K562 (cell line): ENCODE results near the gene DMXL1. TPM values are rescaled to one million over a fixed set of nuclear protein-coding genes. Genes with fewer than 3 reads are reported as not detected.
A peak's percentile ranks its signal among the peaks of the same experiment; 100 is the strongest.

Experiments
- ATAC-seq: fragments of 200-7000 bp; cut with Tn5 transposase; 3 replicates; pipeline ENCODE4 v1.9.1; 2020; ENCODE audit warnings: moderate library complexity
- BruUV-seq: library from RNA; stranded (reverse); fragments of 400-500 nt; replicated peaks from 2 replicates; lab custom pipeline; 2021; lab: Mats Ljungman, UMichigan
- CTCF ChIA-PET: fragments of 300-600 bp; formaldehyde crosslinking; extraction: SDS; loops from one replicate; lab custom pipeline; 2021; ENCODE audit warnings: low intra/inter-chr PET ratio; lab: Yijun Ruan, JAX
- POLR2A ChIA-PET: fragments of 300-600, 350-650 bp; sonication (Branson Sonifier 250); formaldehyde crosslinking; extraction: SDS; loops from one replicate; lab custom pipeline; 2021; ENCODE audit warnings: antibody characterized with exemption, inconsistent platforms; lab: Yijun Ruan, JAX
- DNase-seq, 4 experiments: peaks; one replicate each; pipeline versions ENCODE4 v3.0.0 to v3.0.0-alpha.2; 2011 to 2018; ENCODE audit warnings: low spot score in 3 of 4, mixed read lengths in 3 of 4; ENCODE audit errors: extremely low read depth in 1 of 4
- FAIRE-seq: peaks from 2 replicates; lab custom pipeline; 2011; peaks lifted over from hg19 to GRCh38; lab: Jason Lieb, UNC
- H2AFZ ChIP-seq: 2 replicates; pipeline ENCODE4 v1.6.0; 2011; ENCODE audit warnings: low read depth, low read length, control low read depth, inconsistent platforms
- H3K27ac ChIP-seq: fragments of 200-600 bp; 3 replicates; pipeline ENCODE4 v1.8.0; 2011; ENCODE audit warnings: low read depth, mild to moderate bottlenecking, control low read depth, inconsistent platforms, low read length, moderate library complexity, mixed read lengths; ENCODE audit errors: extremely low read depth
- H3K27me3 ChIP-seq, 2 experiments: fragments of 300-600 bp in 1 of 2; 2 replicates in 1 of 2; 3 replicates in 1 of 2; pipeline versions ENCODE4 v1.6.0 to v1.8.0; 2011; ENCODE audit warnings: inconsistent platforms in 2 of 2, low read length in 2 of 2, mild to moderate bottlenecking in 1 of 2, mixed read lengths in 1 of 2, moderate library complexity in 1 of 2; ENCODE audit not compliant: control insufficient read depth in 2 of 2, insufficient read depth in 2 of 2
- H3K36me3 ChIP-seq: fragments of 300-600 bp; 3 replicates; pipeline ENCODE4 v1.8.0; 2011; ENCODE audit warnings: mild to moderate bottlenecking, low read length, inconsistent platforms; ENCODE audit not compliant: control insufficient read depth, insufficient read depth
- H3K4me1 ChIP-seq, 2 experiments: fragments of 200-600 bp in 1 of 2; replicated peaks in 1 of 2; 2 replicates in 1 of 2; 3 replicates in 1 of 2; pipeline versions ENCODE4 v1.5.1 to v1.8.0; 2011; ENCODE audit warnings: inconsistent platforms in 2 of 2, low read length in 2 of 2, mild to moderate bottlenecking in 1 of 2, mixed read lengths in 1 of 2, moderate library complexity in 1 of 2; ENCODE audit not compliant: control insufficient read depth in 2 of 2, insufficient read depth in 2 of 2
- H3K4me2 ChIP-seq: 2 replicates; pipeline ENCODE4 v1.6.1; 2011; ENCODE audit warnings: low read length, control low read depth, inconsistent platforms, mixed read lengths; ENCODE audit not compliant: insufficient read depth
- H3K4me3 ChIP-seq: fragments of 200-600 bp; sonication (generic), shearing (Covaris generic); 2 replicates; pipeline ENCODE4 v1.5.1; 2016; ENCODE audit warnings: control low read depth, inconsistent platforms
- H3K79me2 ChIP-seq: fragments of 200-600 bp; 3 replicates; pipeline ENCODE4 v1.8.0; 2011; ENCODE audit warnings: low read length, inconsistent platforms; ENCODE audit not compliant: control insufficient read depth, insufficient read depth
- H3K9ac ChIP-seq, 2 experiments: 2 replicates each; pipeline versions ENCODE4 v1.6.0 to v1.6.1; 2011; ENCODE audit warnings: low read depth in 2 of 2, low read length in 2 of 2, control low read depth in 1 of 2, inconsistent platforms in 1 of 2, mild to moderate bottlenecking in 1 of 2, mixed read lengths in 1 of 2; ENCODE audit not compliant: insufficient read depth in 1 of 2
- H3K9me1 ChIP-seq: one replicate; pipeline ENCODE4 v1.6.0; 2011; ENCODE audit warnings: inconsistent platforms, mild to moderate bottlenecking, low read length, moderate library complexity; ENCODE audit not compliant: control insufficient read depth, insufficient read depth
- H3K9me3 ChIP-seq: replicated peaks from 2 replicates; pipeline ENCODE4 v1.5.1; 2011; ENCODE audit warnings: low read depth, low read length, inconsistent platforms; ENCODE audit not compliant: control insufficient read depth, insufficient read depth
- H4K20me1 ChIP-seq: replicated peaks from 2 replicates; pipeline ENCODE4 v1.6.1; 2011; ENCODE audit warnings: low read length, inconsistent platforms, mixed read lengths; ENCODE audit not compliant: control insufficient read depth, insufficient read depth
- HMGXB4 ChIP-seq: sonication (generic); formaldehyde crosslinking; IDR thresholded peaks from 2 replicates; pipeline ENCODE4 v1.8.1; 2023; ENCODE audit warnings: mild to moderate bottlenecking, missing genetic modification reagents
- MTA3 ChIP-seq: fragments of 450-650 bp; formaldehyde crosslinking; IDR thresholded peaks from 2 replicates; pipeline ENCODE4 v1.6.1; 2017; ENCODE audit warnings: mild to moderate bottlenecking, borderline replicate concordance
- ZNF121 ChIP-seq: sonication (generic); formaldehyde crosslinking; conservative IDR thresholded peaks from 2 replicates; pipeline ENCODE4 v1.8.0; 2022; ENCODE audit warnings: missing genetic modification reagents
- WGBS: fragments of 100-300 bp; shearing (Covaris generic); methylation state at CpG from one replicate; pipeline ENCODE4 v1.1.6; 2016; ENCODE audit warnings: low coverage, mixed read lengths; ENCODE audit not compliant: insufficient coverage; ENCODE audit errors: missing lambda C conversion rate; 5-methylcytosine and 5-hydroxymethylcytosine counted together
- in situ Hi-C: fragments of 300-500 bp; cut with MboI; formaldehyde crosslinking; loops from 4 replicates; pipeline ENCODE4 v1.15.0; 2018; ENCODE audit warnings: inconsistent platforms, mixed read lengths
- intact Hi-C: fragments of 100-400 bp; cut with micrococcal nuclease; formaldehyde crosslinking; loops from 2 replicates; pipeline ENCODE4 v1.14.2; 2022
- polyA plus RNA-seq, 8 experiments: library from polyadenylated mRNA; depleted of rRNA in 4 of 8; stranded (reverse) in 5 of 8; unstranded in 3 of 8; fragments of >200 nt; fragmentation: Nextera tagmentation in 2 of 8; fragmentation: Illumina TruSeq in 1 of 8; extraction: Ambion mirVana in 2 of 8; extraction: Trizol in 1 of 8; gene quantifications; 2 replicates each; pipeline versions ENCODE4 v1.2.1 to v1.2.3, GENCODE V29; 2011 to 2014; ENCODE audit warnings: inconsistent platforms in 1 of 8, missing spikeins in 1 of 8
- total RNA-seq, 7 experiments: library from RNA; depleted of rRNA in 6 of 7; stranded (reverse); fragments of >200 nt in 6 of 7; fragmentation: Illumina TruSeq in 2 of 7; extraction: Trizol in 2 of 7; gene quantifications; 2 replicates each; pipeline versions ENCODE4 v1.2.1 to v1.2.3, GENCODE V29; 2011 to 2021; ENCODE audit warnings: low replicate concordance in 1 of 7

The DMXL1 gene
- total and polyA plus RNA-seq, 9 of the 15 experiments (the other 6 are each of a cell fraction or from before 2014, with no cell fraction given), result 8.3 to 40.3 (median 30.6) TPM

GRCh38 chr5:119077444-119077843, 6.6 kb downstream of the DMXL1 start (continued):
- no peak for TF ChIP-seq HMGXB4 (CRISPR knock-in tag)

GRCh38 chr5:119078071-119078846, 7.4 kb downstream of the DMXL1 start:
- Histone ChIP-seq H3K4me2 (peak overlapping the region; percentile 41; the same call in 1 of the 2 replicates), H3K9ac (no peak overlapping the region), H3K27me3 (no peaks in the 10 kb centered on the region), H3K79me2 (peaks cover 98% of the 10 kb centered on the region), H3K27ac (peak overlapping the region; percentile 8; the same call in 2 of the 3 replicates), H3K9me1 (no peaks in the 10 kb centered on the region), H4K20me1 (peaks cover 8% of the 10 kb centered on the region; the same call in 1 of the 2 replicates), H3K36me3 (peaks cover 8% of the 10 kb centered on the region), H3K4me3 (no peak overlapping the region), H3K4me1 (peaks cover 10 to 34% of the 10 kb centered on the region in 2 experiments; a peak in 4 of 5 replicates), H2AFZ (no peak overlapping the region), H3K9me3 (no peaks in the 10 kb centered on the region)
- no peak for FAIRE-seq
- BruUV-seq, result no TSS peak
- no peak for DNase-seq
- intact Hi-C loops (loop anchor here (10.0 kb wide), 2 partner anchors 187 to 1437 kb away; no protein-coding TSS in a partner anchor), in situ Hi-C loops (no loop called here)
- no peak for TF ChIP-seq MTA3
- peak; percentile 23; the same call in 1 of the 2 replicates for TF ChIP-seq ZNF121
- 79% methylated on average over 1 of the region's 1 CpG for WGBS
- ATAC-seq, result no peak
- CTCF ChIA-PET, result no interaction called here
- POLR2A ChIA-PET, result interaction anchor here (0.7 to 2.8 kb wide), 4 partner anchors 8 to 340 kb away, joined by 3 to 16 read pairs (median 4); partner anchors contain the start of gene DMXL1
